Keratinocyte (primary cell): ENCODE data around the gene UBE4B.

Source experiments
- CTCF ChIP-seq, 3 experiments: IDR thresholded peaks in 1 of 3; conservative IDR thresholded peaks in 1 of 3; optimal IDR thresholded peaks in 1 of 3; 2 replicates in 2 of 3; 3 replicates in 1 of 3; pipeline versions ENCODE3 to v1.5.1; 2011; ENCODE audit warnings: low read length in 3 of 3, mild to moderate bottlenecking in 3 of 3, moderate library complexity in 2 of 3, control low read depth in 1 of 3, inconsistent platforms in 1 of 3; ENCODE audit not compliant: insufficient read depth in 2 of 3; ENCODE audit errors: extremely low read depth in 1 of 3
- EZH2 ChIP-seq: IDR thresholded peaks from one replicate; pipeline ENCODE4 v1.6.1; 2012; ENCODE audit warnings: inconsistent platforms, mild to moderate bottlenecking, low read length, moderate library complexity

DNA sequence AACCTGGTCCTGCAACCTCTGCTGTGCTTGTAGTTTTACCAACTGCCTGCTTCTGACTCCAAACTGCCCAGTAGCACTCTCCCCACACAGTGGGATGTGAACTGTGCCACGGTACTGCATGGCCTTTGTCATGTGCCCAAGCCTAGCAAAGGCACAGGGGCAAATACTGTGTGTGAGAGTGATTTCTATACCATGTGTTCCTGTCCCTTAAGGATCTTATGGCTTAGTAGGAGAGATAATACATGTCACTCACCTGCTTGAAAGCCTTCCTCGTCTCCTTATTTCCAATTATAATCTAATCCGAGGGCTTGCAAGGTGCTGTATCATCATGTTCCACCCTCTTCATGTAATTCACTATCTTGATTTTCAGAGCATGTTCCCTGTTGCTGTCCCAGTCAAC is 51.3 kb downstream of the UBE4B start:
- TF ChIP-seq CTCF (optimal IDR thresholded peaks at IDR 0.05 in 1 of 3, IDR thresholded peaks at IDR 0.05 in 1 of 3, conservative IDR thresholded peaks at IDR 0.05 in 1 of 3; ENCODE audit: extremely low read depth in 1 of 3, insufficient read depth in 2 of 3, low read length in 3 of 3) (no peak), EZH2 (no peak)
